GM23338 (cell line): ENCODE data around the gene OR10Z1. TPM values are rescaled to one million over a fixed set of nuclear protein-coding genes. Genes with fewer than 3 reads are reported as not detected.

Experiments used
- ATAC-seq: fragments of 200-7000 bp; cut with Tn5 transposase; 3 replicates; pipeline ENCODE4 v1.9.1; 2020
- DNase-seq: peaks from one replicate; pipeline ENCODE4 v3.0.0-alpha.2; 2015; ENCODE audit warnings: low spot score
- H2AFZ ChIP-seq: fragments of 200-600 bp; sonication (generic); 2 replicates; pipeline ENCODE4 v1.8.0; 2016; ENCODE audit warnings: antibody characterized with exemption, mild to moderate bottlenecking, moderate library complexity
- H3F3A ChIP-seq: fragments of 200-600 bp; sonication (generic); replicated peaks from 2 replicates; pipeline ENCODE4 v1.8.0; 2017; ENCODE audit warnings: antibody characterized with exemption, mixed run types, low read depth
- H3K27ac ChIP-seq: fragments of 200-600 bp; sonication (generic); 2 replicates; pipeline ENCODE4 v1.6.1; 2016; ENCODE audit warnings: low read depth
- H3K27me3 ChIP-seq: fragments of 200-600 bp; sonication (generic); 2 replicates; pipeline ENCODE4 v1.8.0; 2016; ENCODE audit warnings: mild to moderate bottlenecking, mixed run types, moderate library complexity; ENCODE audit not compliant: insufficient read depth
- H3K36me3 ChIP-seq: fragments of 200-600 bp; sonication (generic); 2 replicates; pipeline ENCODE4 v1.8.0; 2016; ENCODE audit warnings: mild to moderate bottlenecking; ENCODE audit not compliant: insufficient read depth
- H3K4me1 ChIP-seq: fragments of 200-600 bp; sonication (generic); 2 replicates; pipeline ENCODE4 v1.8.0; 2016; ENCODE audit warnings: mild to moderate bottlenecking, moderate library complexity; ENCODE audit not compliant: insufficient read depth
- H3K4me2 ChIP-seq: fragments of 200-600 bp; sonication (generic); 2 replicates; pipeline ENCODE4 v1.7.1; 2017; ENCODE audit warnings: mixed run types
- H3K4me3 ChIP-seq: fragments of 200-600 bp; sonication (generic); 2 replicates; pipeline ENCODE4 v1.6.1; 2016; ENCODE audit warnings: mixed run types
- H3K79me2 ChIP-seq: fragments of 200-600 bp; sonication (generic); replicated peaks from 2 replicates; pipeline ENCODE4 v1.8.0; 2017; ENCODE audit warnings: mild to moderate bottlenecking; ENCODE audit not compliant: insufficient read depth
- H3K9me2 ChIP-seq: fragments of 200-600 bp; sonication (generic); 2 replicates; pipeline ENCODE4 v1.8.0; 2017; ENCODE audit not compliant: insufficient read depth
- H4K20me1 ChIP-seq: fragments of 200-600 bp; sonication (generic); replicated peaks from 2 replicates; pipeline ENCODE4 v1.8.0; 2017; ENCODE audit warnings: mild to moderate bottlenecking; ENCODE audit not compliant: insufficient read depth
- H3K27ac Mint-ChIP-seq: 2 replicates; pipeline ENCODE4 v1.8.0; 2020; ENCODE audit warnings: inconsistent platforms, mild to moderate bottlenecking, moderate library complexity, mixed read lengths
- H3K27me3 Mint-ChIP-seq: 3 replicates; pipeline ENCODE4 v1.8.0; 2022; ENCODE audit warnings: low read depth, mild to moderate bottlenecking, moderate library complexity, mixed read lengths, inconsistent platforms; ENCODE audit not compliant: insufficient read depth, poor library complexity
- H3K36me3 Mint-ChIP-seq: 3 replicates; pipeline ENCODE4 v1.8.0; 2021; ENCODE audit warnings: low read depth, mild to moderate bottlenecking, inconsistent platforms, moderate library complexity, mixed read lengths
- H3K4me1 Mint-ChIP-seq: 3 replicates; pipeline ENCODE4 v1.8.0; 2020; ENCODE audit warnings: mild to moderate bottlenecking, inconsistent platforms, mixed read lengths
- H3K4me3 Mint-ChIP-seq: 3 replicates; pipeline ENCODE4 v1.8.0; 2021; ENCODE audit warnings: moderate library complexity, mild to moderate bottlenecking, inconsistent platforms, mixed read lengths
- H3K9me3 Mint-ChIP-seq: 3 replicates; pipeline ENCODE4 v1.8.0; 2020; ENCODE audit warnings: moderate library complexity, mild to moderate bottlenecking, inconsistent platforms, mixed read lengths
- CREB1 ChIP-seq: fragments of 250-450 bp; sonication (Bioruptor Pico); IDR thresholded peaks from 2 replicates; pipeline ENCODE4 v1.5.0; 2020; ENCODE audit warnings: low read depth, mild to moderate bottlenecking, moderate library complexity
- CTCF ChIP-seq, 2 experiments: fragments of 200-600 bp in 1 of 2; sonication (generic) in 1 of 2; conservative IDR thresholded peaks; 2 replicates each; pipeline versions ENCODE4 v1.5.1 to v1.6.1; 2016 to 2017; ENCODE audit warnings: antibody characterized with exemption in 2 of 2, low read depth in 2 of 2, mild to moderate bottlenecking in 2 of 2, moderate library complexity in 1 of 2
- EZH2 ChIP-seq: fragments of 200-600 bp; sonication (generic); IDR thresholded peaks from one replicate; pipeline ENCODE4 v1.8.0; 2017; ENCODE audit warnings: antibody characterized with exemption, mild to moderate bottlenecking, low read depth; ENCODE audit not compliant: unreplicated experiment
- EZH2phosphoT487 ChIP-seq: fragments of 200-600 bp; sonication (generic); IDR thresholded peaks from one replicate; pipeline ENCODE4 v1.8.1; 2018; ENCODE audit warnings: antibody characterized with exemption; ENCODE audit not compliant: unreplicated experiment
- JUNB ChIP-seq: IDR thresholded peaks from one replicate; pipeline ENCODE4 v1.6.1; 2016; ENCODE audit warnings: antibody characterized with exemption; ENCODE audit not compliant: unreplicated experiment
- NANOG ChIP-seq: IDR thresholded peaks from 2 replicates; pipeline ENCODE4 v1.6.1; 2016; ENCODE audit warnings: antibody characterized with exemption, borderline replicate concordance
- POLR2AphosphoS5 ChIP-seq: IDR thresholded peaks from 2 replicates; pipeline ENCODE4 v1.6.1; 2016; ENCODE audit warnings: antibody characterized with exemption, low read depth
- REST ChIP-seq: IDR thresholded peaks from one replicate; pipeline ENCODE4 v1.6.1; 2018; ENCODE audit warnings: antibody characterized with exemption; ENCODE audit not compliant: unreplicated experiment
- ZNF114 ChIP-seq: fragments of 250-450 bp; sonication (Bioruptor Pico); IDR thresholded peaks from 2 replicates; pipeline ENCODE4 v1.5.0; 2020; ENCODE audit warnings: mild to moderate bottlenecking, moderate library complexity
- ZNF331 ChIP-seq: fragments of 250-450 bp; sonication (Bioruptor Pico); IDR thresholded peaks from 2 replicates; pipeline ENCODE4 v1.5.0; 2020; ENCODE audit warnings: low read depth, mild to moderate bottlenecking, moderate library complexity
- polyA plus RNA-seq: library from polyadenylated mRNA; unstranded; fragments of >200 nt; fragmentation: Nextera tagmentation; extraction: Ambion mirVana; gene quantifications from 2 replicates; pipeline ENCODE4 v1.2.1, GENCODE V29; 2016
- total RNA-seq: library from RNA; depleted of rRNA; stranded (reverse); fragments of >200 nt; shearing (Covaris generic); gene quantifications from 2 replicates; pipeline ENCODE4 v1.2.3, GENCODE V29; 2014
- TF ChIP-seq, protein P1 (sequence below): IDR thresholded peaks from 2 replicates; pipeline ENCODE4 v1.6.1; 2016; ENCODE audit warnings: antibody characterized with exemption
- TF ChIP-seq, protein P2 (sequence below): fragments of 250-450 bp; sonication (Bioruptor Pico); IDR thresholded peaks from 2 replicates; pipeline ENCODE4 v1.5.0; 2020; ENCODE audit warnings: mild to moderate bottlenecking, moderate library complexity

OR10Z1 gene
- total and polyA plus RNA-seq, 2 experiments from 2014 or later, result not detected

DNA sequence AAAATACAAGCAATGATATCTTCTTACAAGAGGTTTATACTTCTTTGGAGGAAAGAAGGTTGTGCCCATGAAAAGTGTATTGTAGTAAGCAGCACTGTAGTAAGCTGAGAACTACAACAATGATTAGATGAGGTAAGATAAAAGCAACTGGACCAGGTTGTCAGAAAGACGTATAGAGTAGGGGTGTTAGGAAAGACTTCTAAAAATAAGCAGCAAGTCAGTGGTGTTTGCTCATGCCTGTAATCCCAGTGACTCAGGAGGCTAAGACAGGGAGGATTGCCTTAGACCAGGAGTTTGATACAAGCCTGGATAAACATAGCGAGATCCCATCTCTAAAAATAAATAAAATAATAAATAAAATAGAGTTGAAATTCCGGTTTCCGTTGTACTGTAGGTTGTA lies 21.1 kb upstream of the OR10Z1 start:
- Histone ChIP-seq H3K4me1 (no peaks in the 10 kb centered on the region), H3K27ac (no peak overlapping the region), H4K20me1 (no peaks in the 10 kb centered on the region), H3K4me3 (no peak overlapping the region), H2AFZ (no peak overlapping the region), H3K27me3 (no peaks in the 10 kb centered on the region), H3F3A (no peaks in the 10 kb centered on the region), H3K36me3 (peaks cover 4% of the 10 kb centered on the region; the same call in 1 of the 2 replicates), H3K79me2 (no peaks in the 10 kb centered on the region), H3K4me2 (no peak overlapping the region), H3K9me2 (no peaks in the 10 kb centered on the region)
- H3K4me3 Mint-ChIP-seq, result no peak overlapping the region
- TF ChIP-seq JUNB, result no peak
- no peak for TF ChIP-seq REST
- TF ChIP-seq CTCF (conservative IDR thresholded peaks at IDR 0.05; ENCODE audit: low read depth in 2 of 2), result no peak
- TF ChIP-seq EZH2, result no peak
- no peak for TF ChIP-seq EZH2phosphoT487
- TF ChIP-seq, protein P1, sequence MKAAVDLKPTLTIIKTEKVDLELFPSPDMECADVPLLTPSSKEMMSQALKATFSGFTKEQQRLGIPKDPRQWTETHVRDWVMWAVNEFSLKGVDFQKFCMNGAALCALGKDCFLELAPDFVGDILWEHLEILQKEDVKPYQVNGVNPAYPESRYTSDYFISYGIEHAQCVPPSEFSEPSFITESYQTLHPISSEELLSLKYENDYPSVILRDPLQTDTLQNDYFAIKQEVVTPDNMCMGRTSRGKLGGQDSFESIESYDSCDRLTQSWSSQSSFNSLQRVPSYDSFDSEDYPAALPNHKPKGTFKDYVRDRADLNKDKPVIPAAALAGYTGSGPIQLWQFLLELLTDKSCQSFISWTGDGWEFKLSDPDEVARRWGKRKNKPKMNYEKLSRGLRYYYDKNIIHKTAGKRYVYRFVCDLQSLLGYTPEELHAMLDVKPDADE, result no peak
- no peak for TF ChIP-seq ZNF114
- TF ChIP-seq POLR2AphosphoS5, result no peak
- no peak for TF ChIP-seq CREB1 (CRISPR knock-in tag)
- TF ChIP-seq, protein P2, sequence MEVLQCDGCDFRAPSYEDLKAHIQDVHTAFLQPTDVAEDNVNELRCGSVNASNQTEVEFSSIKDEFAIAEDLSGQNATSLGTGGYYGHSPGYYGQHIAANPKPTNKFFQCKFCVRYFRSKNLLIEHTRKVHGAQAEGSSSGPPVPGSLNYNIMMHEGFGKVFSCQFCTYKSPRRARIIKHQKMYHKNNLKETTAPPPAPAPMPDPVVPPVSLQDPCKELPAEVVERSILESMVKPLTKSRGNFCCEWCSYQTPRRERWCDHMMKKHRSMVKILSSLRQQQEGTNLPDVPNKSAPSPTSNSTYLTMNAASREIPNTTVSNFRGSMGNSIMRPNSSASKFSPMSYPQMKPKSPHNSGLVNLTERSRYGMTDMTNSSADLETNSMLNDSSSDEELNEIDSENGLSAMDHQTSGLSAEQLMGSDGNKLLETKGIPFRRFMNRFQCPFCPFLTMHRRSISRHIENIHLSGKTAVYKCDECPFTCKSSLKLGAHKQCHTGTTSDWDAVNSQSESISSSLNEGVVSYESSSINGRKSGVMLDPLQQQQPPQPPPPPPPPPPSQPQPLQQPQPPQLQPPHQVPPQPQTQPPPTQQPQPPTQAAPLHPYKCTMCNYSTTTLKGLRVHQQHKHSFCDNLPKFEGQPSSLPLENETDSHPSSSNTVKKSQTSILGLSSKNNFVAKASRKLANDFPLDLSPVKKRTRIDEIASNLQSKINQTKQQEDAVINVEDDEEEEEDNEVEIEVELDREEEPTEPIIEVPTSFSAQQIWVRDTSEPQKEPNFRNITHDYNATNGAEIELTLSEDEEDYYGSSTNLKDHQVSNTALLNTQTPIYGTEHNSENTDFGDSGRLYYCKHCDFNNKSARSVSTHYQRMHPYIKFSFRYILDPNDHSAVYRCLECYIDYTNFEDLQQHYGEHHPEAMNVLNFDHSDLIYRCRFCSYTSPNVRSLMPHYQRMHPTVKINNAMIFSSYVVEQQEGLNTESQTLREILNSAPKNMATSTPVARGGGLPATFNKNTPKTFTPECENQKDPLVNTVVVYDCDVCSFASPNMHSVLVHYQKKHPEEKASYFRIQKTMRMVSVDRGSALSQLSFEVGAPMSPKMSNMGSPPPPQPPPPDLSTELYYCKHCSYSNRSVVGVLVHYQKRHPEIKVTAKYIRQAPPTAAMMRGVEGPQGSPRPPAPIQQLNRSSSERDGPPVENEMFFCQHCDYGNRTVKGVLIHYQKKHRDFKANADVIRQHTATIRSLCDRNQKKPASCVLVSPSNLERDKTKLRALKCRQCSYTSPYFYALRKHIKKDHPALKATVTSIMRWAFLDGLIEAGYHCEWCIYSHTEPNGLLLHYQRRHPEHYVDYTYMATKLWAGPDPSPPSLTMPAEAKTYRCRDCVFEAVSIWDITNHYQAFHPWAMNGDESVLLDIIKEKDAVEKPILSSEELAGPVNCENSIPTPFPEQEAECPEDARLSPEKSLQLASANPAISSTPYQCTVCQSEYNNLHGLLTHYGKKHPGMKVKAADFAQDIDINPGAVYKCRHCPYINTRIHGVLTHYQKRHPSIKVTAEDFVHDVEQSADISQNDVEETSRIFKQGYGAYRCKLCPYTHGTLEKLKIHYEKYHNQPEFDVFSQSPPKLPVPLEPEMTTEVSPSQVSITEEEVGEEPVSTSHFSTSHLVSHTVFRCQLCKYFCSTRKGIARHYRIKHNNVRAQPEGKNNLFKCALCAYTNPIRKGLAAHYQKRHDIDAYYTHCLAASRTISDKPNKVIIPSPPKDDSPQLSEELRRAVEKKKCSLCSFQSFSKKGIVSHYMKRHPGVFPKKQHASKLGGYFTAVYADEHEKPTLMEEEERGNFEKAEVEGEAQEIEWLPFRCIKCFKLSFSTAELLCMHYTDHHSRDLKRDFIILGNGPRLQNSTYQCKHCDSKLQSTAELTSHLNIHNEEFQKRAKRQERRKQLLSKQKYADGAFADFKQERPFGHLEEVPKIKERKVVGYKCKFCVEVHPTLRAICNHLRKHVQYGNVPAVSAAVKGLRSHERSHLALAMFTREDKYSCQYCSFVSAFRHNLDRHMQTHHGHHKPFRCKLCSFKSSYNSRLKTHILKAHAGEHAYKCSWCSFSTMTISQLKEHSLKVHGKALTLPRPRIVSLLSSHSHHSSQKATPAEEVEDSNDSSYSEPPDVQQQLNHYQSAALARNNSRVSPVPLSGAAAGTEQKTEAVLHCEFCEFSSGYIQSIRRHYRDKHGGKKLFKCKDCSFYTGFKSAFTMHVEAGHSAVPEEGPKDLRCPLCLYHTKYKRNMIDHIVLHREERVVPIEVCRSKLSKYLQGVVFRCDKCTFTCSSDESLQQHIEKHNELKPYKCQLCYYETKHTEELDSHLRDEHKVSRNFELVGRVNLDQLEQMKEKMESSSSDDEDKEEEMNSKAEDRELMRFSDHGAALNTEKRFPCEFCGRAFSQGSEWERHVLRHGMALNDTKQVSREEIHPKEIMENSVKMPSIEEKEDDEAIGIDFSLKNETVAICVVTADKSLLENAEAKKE (CRISPR knock-in tag), result no peak
- TF ChIP-seq ZNF331 (CRISPR knock-in tag), result no peak
- no peak for TF ChIP-seq NANOG
- DNase-seq (no peak), ATAC-seq (no peak)
- peaks cover under 1% of the 10 kb centered on the region for H3K27me3 Mint-ChIP-seq
- H3K9me3 Mint-ChIP-seq, result peaks cover 15% of the 10 kb centered on the region
- no peak overlapping the region for H3K27ac Mint-ChIP-seq
- H3K4me1 Mint-ChIP-seq, result no peaks in the 10 kb centered on the region
- H3K36me3 Mint-ChIP-seq, result peaks cover 8% of the 10 kb centered on the region; the same call in 2 of the 3 replicates
